ENCODE measurements around the gene COMMD10.

- TF ChIP-seq CTCF (IDR thresholded peaks at IDR 0.05; ENCODE audit: control extremely low read depth in 1 of 3, insufficient read depth in 1 of 3, low read depth in 1 of 3, low read length in 3 of 3) (no peak), POLR2A (IDR thresholded peaks at IDR 0.05; ENCODE audit: control extremely low read depth in 1 of 2, low read depth in 2 of 2, low read length in 2 of 2) (no peak), RAD21 (IDR thresholded peaks at IDR 0.05 in 1 of 2, conservative IDR thresholded peaks at IDR 0.05 in 1 of 2; ENCODE audit: low read depth in 2 of 2, low read length in 2 of 2) (no peak), TEAD4 (IDR thresholded peaks at IDR 0.05; ENCODE audit: low read depth, low read length) (no peak), EZH2 (IDR thresholded peaks at IDR 0.05; ENCODE audit: low read depth, low read length, severe bottlenecking) (no peak), MAX (IDR thresholded peaks at IDR 0.05) (no peak), TAF1 (IDR thresholded peaks at IDR 0.05; ENCODE audit: low read depth, low read length) (no peak), ZNF274 (IDR thresholded peaks at IDR 0.05; ENCODE audit: borderline replicate concordance, extremely low read depth, low read length) (no peak)
These were observed 13.6 kb upstream of the COMMD10 start for GRCh38 chr5:116071211-116071610.

All from H1 (cell line).